ENCODE data around the gene BCO1.

The BCO1 gene

GRCh38 chr16:81268509-81268908 is 30.0 kb downstream of the BCO1 start:
- H3K9me3 Mint-ChIP-seq = no peaks in the 10 kb centered on the region
- no peak for TF ChIP-seq CTCF (IDR thresholded peaks at IDR 0.05)
- peaks cover 14% of the 10 kb centered on the region for H3K27me3 Mint-ChIP-seq (ENCODE audit: low read depth, poor library complexity)
- H3K4me1 Mint-ChIP-seq = peaks cover 38% of the 10 kb centered on the region
- no peaks in the 10 kb centered on the region for H3K36me3 Mint-ChIP-seq (ENCODE audit: low read depth)
- no peak overlapping the region for H3K27ac Mint-ChIP-seq
- DNase-seq = no peak
- H3K4me3 Mint-ChIP-seq = no peak overlapping the region

- no peak for DNase-seq
- Mint-ChIP-seq H3K27ac (peak overlapping the region; percentile 49), H3K9me3 (no peaks in the 10 kb centered on the region), H3K4me1 (peaks cover 27% of the 10 kb centered on the region), H3K27me3 (ENCODE audit: low read depth, poor library complexity) (peaks cover 7% of the 10 kb centered on the region), H3K36me3 (ENCODE audit: low read depth) (no peaks in the 10 kb centered on the region), H3K4me3 (no peak overlapping the region)
- no peak for TF ChIP-seq CTCF (IDR thresholded peaks at IDR 0.05)
These were observed 34.9 kb downstream of the BCO1 start for GRCh38 chr16:81273223-81273950.

GRCh38 chr16:81275064-81275532 is 36.6 kb downstream of the BCO1 start:
- H3K36me3 Mint-ChIP-seq (ENCODE audit: low read depth) = no peaks in the 10 kb centered on the region
- DNase-seq = no peak
- peaks cover 27% of the 10 kb centered on the region for H3K4me1 Mint-ChIP-seq
- peak overlapping the region; percentile 91 for H3K27ac Mint-ChIP-seq
- peaks cover 3% of the 10 kb centered on the region for H3K27me3 Mint-ChIP-seq (ENCODE audit: low read depth, poor library complexity)
- H3K9me3 Mint-ChIP-seq = no peaks in the 10 kb centered on the region
- TF ChIP-seq CTCF (IDR thresholded peaks at IDR 0.05) = no peak
- no peak overlapping the region for H3K4me3 Mint-ChIP-seq

GRCh38 chr16:81275795-81276194 is 37.3 kb downstream of the BCO1 start:
- H3K27me3 Mint-ChIP-seq (ENCODE audit: low read depth, poor library complexity) = peaks cover 3% of the 10 kb centered on the region
- no peak for DNase-seq
- no peak overlapping the region for H3K27ac Mint-ChIP-seq
- no peak for TF ChIP-seq CTCF (IDR thresholded peaks at IDR 0.05)
- no peak overlapping the region for H3K4me3 Mint-ChIP-seq
- H3K9me3 Mint-ChIP-seq = no peaks in the 10 kb centered on the region
- H3K4me1 Mint-ChIP-seq = peaks cover 27% of the 10 kb centered on the region
- H3K36me3 Mint-ChIP-seq (ENCODE audit: low read depth) = no peaks in the 10 kb centered on the region

GRCh38 chr16:81276323-81276722 is 37.8 kb downstream of the BCO1 start:
- DNase-seq = no peak
- peaks cover 27% of the 10 kb centered on the region for H3K4me1 Mint-ChIP-seq
- H3K27me3 Mint-ChIP-seq (ENCODE audit: low read depth, poor library complexity) = peaks cover 3% of the 10 kb centered on the region
- no peak overlapping the region for H3K27ac Mint-ChIP-seq
- no peaks in the 10 kb centered on the region for H3K9me3 Mint-ChIP-seq
- no peak for TF ChIP-seq CTCF (IDR thresholded peaks at IDR 0.05)
- no peak overlapping the region for H3K4me3 Mint-ChIP-seq
- no peaks in the 10 kb centered on the region for H3K36me3 Mint-ChIP-seq (ENCODE audit: low read depth)

- no peaks in the 10 kb centered on the region for H3K27me3 Mint-ChIP-seq (ENCODE audit: low read depth, poor library complexity)
- H3K4me3 Mint-ChIP-seq = no peak overlapping the region
- H3K9me3 Mint-ChIP-seq = no peaks in the 10 kb centered on the region
- no peak for DNase-seq
- peak overlapping the region; percentile 61 for H3K27ac Mint-ChIP-seq
- no peak for TF ChIP-seq CTCF (IDR thresholded peaks at IDR 0.05)
- H3K36me3 Mint-ChIP-seq (ENCODE audit: low read depth) = no peaks in the 10 kb centered on the region
- H3K4me1 Mint-ChIP-seq = peaks cover 27% of the 10 kb centered on the region
These were observed 39.1 kb downstream of the BCO1 start for GRCh38 chr16:81277541-81278080.
